Natural killer cell (primary cell): Measurements from ENCODE around the gene CYLD. TPM values are rescaled to one million over a fixed set of nuclear protein-coding genes. Genes with fewer than 3 reads are reported as not detected.

Source experiments
- ATAC-seq, 3 donors: fragments of 150-1000 bp in 2 of 3; fragments of 200-7000 bp in 1 of 3; cut with Tn5 transposase; 1 replicate in 1 of 3; 2 replicates in 2 of 3; pipeline ENCODE4 v1.10.0; 2021; ENCODE audit warnings: mild to moderate bottlenecking in 2 of 3, moderate library complexity in 2 of 3
- DNase-seq, 2 donors: peaks; one replicate each; pipeline versions ENCODE4 v3.0.0 to v3.0.0-alpha.2; 2013 to 2021; ENCODE audit warnings: mixed read lengths in 1 of 2
- H3K27ac ChIP-seq: one replicate; pipeline ENCODE4 v1.5.1; 2013; ENCODE audit warnings: mild to moderate bottlenecking, low read length
- H3K27me3 ChIP-seq: one replicate; pipeline ENCODE4 v1.6.1; 2013; ENCODE audit warnings: low read length; ENCODE audit not compliant: control insufficient read depth, insufficient read depth
- H3K36me3 ChIP-seq: one replicate; pipeline ENCODE4 v1.6.1; 2013; ENCODE audit warnings: low read length; ENCODE audit not compliant: control insufficient read depth, insufficient read depth
- H3K4me1 ChIP-seq: one replicate; pipeline ENCODE4 v1.6.1; 2013; ENCODE audit warnings: low read length; ENCODE audit not compliant: control insufficient read depth, insufficient read depth
- H3K4me3 ChIP-seq: one replicate; pipeline ENCODE4 v1.5.1; 2013; ENCODE audit warnings: low read length
- H3K9me3 ChIP-seq: one replicate; pipeline ENCODE4 v1.6.1; 2013; ENCODE audit warnings: low read length; ENCODE audit not compliant: control insufficient read depth, insufficient read depth
- H3K27ac Mint-ChIP-seq, 2 donors: one replicate each; pipeline ENCODE4 v1.8.0; 2022; ENCODE audit warnings: mild to moderate bottlenecking in 2 of 2, mixed read lengths in 2 of 2, moderate library complexity in 1 of 2
- H3K27me3 Mint-ChIP-seq, 2 donors: one replicate each; pipeline ENCODE4 v1.8.0; 2022; ENCODE audit warnings: low read depth in 2 of 2, mixed read lengths in 2 of 2
- H3K36me3 Mint-ChIP-seq: one replicate; pipeline ENCODE4 v1.8.0; 2022; ENCODE audit warnings: mixed read lengths
- H3K4me1 Mint-ChIP-seq, 2 donors: one replicate each; pipeline ENCODE4 v1.8.0; 2022; ENCODE audit warnings: mixed read lengths in 2 of 2
- H3K4me3 Mint-ChIP-seq: one replicate; pipeline ENCODE4 v1.8.0; 2022; ENCODE audit warnings: mild to moderate bottlenecking, moderate library complexity, mixed read lengths
- H3K9me3 Mint-ChIP-seq, 2 donors: one replicate each; pipeline ENCODE4 v1.8.0; 2022; ENCODE audit warnings: mixed read lengths in 2 of 2
- WGBS: methylation state at CpG from one replicate; pipeline ENCODE4 v1.1.7; 2013; ENCODE audit warnings: missing lambda C conversion rate; ENCODE audit not compliant: insufficient coverage; 5-methylcytosine and 5-hydroxymethylcytosine counted together
- intact Hi-C: fragments of 100-400 bp; cut with micrococcal nuclease; formaldehyde crosslinking; loops from one replicate; pipeline ENCODE4 v1.14.2; 2022
- total RNA-seq, 4 donors: library from RNA; stranded (reverse); fragments of 120-200 nt in 1 of 4; gene quantifications; one replicate each; pipeline versions ENCODE4 v1.2.3 to v1.2.4, GENCODE V29; 2013 to 2022
- TF ChIP-seq, protein P1 (sequence below): fragments of 200-600 bp; IDR thresholded peaks from one replicate; pipeline ENCODE4 v1.8.0; 2022; ENCODE audit warnings: antibody characterized with exemption

CYLD gene
- total RNA-seq, 3 donors from 2014 or later (not counting 1 experiment from before 2014, with no cell fraction given): 227 to 246 (median 236) TPM

DNA sequence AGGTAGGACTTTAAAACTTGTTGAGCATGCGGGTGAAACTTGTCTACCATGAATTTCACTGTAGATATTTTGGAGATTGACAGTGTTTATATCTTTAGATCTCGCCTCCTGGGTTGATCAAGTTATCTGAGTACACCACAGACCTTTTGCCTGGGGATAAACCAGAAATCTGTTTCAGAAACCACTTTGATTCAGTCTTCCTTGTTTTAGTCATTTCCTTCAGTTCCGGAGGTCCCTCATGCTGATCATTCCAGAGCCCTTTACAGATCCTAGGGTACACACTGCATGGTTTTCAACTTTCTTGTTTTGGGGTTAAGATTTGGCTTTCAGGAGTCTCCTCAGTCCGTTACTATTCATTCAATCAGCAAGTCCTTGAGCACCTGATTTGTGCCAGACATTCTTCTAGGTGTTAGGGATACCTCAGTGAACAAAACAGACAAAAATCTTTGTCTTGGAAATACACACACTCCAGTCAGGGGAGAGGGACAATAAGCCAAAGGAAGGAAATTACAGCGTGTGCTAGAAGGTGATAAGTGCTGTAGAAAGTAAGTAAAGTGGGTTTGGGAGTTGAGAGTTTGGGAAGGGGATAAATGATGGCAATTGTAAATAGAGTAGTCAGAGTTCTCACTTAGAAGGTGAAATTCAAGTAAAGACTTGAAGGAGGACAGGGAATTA, 36.3 kb upstream of the CYLD start:
- Mint-ChIP-seq H3K27me3 (peaks cover 0 to 5% of the 10 kb centered on the region in 2 donors), H3K36me3 (peaks cover 17% of the 10 kb centered on the region), H3K27ac (no peak overlapping the region), H3K9me3 (peaks cover 3 to 9% of the 10 kb centered on the region in 2 donors), H3K4me1 (peaks cover 13 to 14% of the 10 kb centered on the region in 2 donors), H3K4me3 (no peak overlapping the region)
- Histone ChIP-seq H3K27ac (no peak overlapping the region), H3K27me3 (no peaks in the 10 kb centered on the region), H3K36me3 (no peaks in the 10 kb centered on the region), H3K4me3 (no peak overlapping the region), H3K4me1 (peaks cover 24% of the 10 kb centered on the region), H3K9me3 (peaks cover 11% of the 10 kb centered on the region)
- intact Hi-C loops: no loop called here
- TF ChIP-seq, protein P1, sequence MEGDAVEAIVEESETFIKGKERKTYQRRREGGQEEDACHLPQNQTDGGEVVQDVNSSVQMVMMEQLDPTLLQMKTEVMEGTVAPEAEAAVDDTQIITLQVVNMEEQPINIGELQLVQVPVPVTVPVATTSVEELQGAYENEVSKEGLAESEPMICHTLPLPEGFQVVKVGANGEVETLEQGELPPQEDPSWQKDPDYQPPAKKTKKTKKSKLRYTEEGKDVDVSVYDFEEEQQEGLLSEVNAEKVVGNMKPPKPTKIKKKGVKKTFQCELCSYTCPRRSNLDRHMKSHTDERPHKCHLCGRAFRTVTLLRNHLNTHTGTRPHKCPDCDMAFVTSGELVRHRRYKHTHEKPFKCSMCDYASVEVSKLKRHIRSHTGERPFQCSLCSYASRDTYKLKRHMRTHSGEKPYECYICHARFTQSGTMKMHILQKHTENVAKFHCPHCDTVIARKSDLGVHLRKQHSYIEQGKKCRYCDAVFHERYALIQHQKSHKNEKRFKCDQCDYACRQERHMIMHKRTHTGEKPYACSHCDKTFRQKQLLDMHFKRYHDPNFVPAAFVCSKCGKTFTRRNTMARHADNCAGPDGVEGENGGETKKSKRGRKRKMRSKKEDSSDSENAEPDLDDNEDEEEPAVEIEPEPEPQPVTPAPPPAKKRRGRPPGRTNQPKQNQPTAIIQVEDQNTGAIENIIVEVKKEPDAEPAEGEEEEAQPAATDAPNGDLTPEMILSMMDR: no peak
- no peak for ATAC-seq
- DNase-seq: no peak
- 78% methylated on average over 5 of the region's 5 CpGs for WGBS

DNA sequence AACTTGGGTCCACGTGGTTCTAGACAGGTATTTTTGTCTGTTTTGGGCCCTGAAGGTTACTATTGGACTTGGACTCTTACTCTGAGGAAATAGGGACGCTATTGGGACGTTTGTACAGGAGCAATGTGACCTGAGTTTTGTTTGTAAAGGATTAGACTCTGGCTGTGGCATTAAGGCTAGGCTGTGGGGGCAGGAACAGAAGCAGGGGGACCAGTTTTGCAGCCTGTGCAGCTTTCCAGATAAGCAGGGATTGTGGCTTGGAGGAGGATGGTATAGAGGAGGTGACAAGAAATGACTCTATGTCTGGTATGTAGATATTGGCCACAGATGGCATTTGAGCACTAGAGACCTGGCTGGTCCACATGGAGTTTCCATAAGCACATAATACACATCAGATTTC, 35.6 kb upstream of the CYLD start:
- no peak for ATAC-seq

DNA sequence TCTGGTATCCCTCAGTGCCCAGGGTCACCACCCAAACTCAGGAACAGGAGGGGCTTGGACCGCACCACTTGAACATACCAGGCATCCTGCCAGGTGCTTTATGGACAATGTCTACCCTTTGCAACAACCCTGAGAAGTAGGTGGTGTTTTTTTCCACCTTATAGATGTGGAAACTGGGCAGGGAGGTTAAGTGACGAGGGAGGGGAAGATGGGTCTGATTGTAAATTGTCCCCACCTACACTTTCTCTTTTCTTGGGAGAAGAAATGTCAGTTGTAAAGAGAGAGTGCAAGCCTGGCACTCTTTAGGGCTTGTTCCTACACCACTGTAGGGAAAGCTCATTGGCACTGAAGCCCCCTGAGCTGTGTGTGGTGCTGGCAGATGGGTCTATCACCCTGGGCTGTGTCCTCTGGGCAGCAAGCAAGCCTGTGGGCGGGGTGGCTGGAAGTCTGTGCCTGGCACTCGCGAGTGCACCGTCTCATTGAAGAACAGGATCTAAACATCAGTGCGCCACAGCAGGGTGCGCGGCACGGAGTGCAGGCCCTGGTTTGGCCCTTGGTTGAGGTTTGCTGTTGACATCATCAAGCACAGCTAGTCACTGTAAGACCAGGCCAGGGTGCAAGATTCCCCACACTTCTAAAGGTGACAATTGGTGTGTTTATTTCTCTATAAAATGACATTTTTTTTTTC, 33.4 kb upstream of the CYLD start:
- Histone ChIP-seq H3K4me3 (no peak overlapping the region), H3K27ac (no peak overlapping the region), H3K4me1 (peaks cover 22% of the 10 kb centered on the region), H3K9me3 (peaks cover 11% of the 10 kb centered on the region), H3K36me3 (peaks cover 4% of the 10 kb centered on the region), H3K27me3 (no peaks in the 10 kb centered on the region)
- Mint-ChIP-seq H3K4me1 (peaks cover 5 to 7% of the 10 kb centered on the region in 2 donors), H3K4me3 (no peak overlapping the region), H3K27ac (no peak overlapping the region), H3K36me3 (peaks cover 17% of the 10 kb centered on the region), H3K9me3 (peaks cover 3 to 9% of the 10 kb centered on the region in 2 donors), H3K27me3 (peaks cover 0 to 5% of the 10 kb centered on the region in 2 donors)
- 87% methylated on average over 10 of the region's 10 CpGs for WGBS
- intact Hi-C loops: no loop called here
- TF ChIP-seq, protein P1: no peak
- DNase-seq (peak in 1 of 2 donors; percentile 46), ATAC-seq (no peak)

More for the DNA sequence above, 35.6 kb upstream of the CYLD start:
- no peak overlapping the region for H3K27ac ChIP-seq
- H3K4me3 ChIP-seq: no peak overlapping the region
- Mint-ChIP-seq H3K27me3 (peaks cover 0 to 5% of the 10 kb centered on the region in 2 donors), H3K4me1 (peaks cover 13 to 14% of the 10 kb centered on the region in 2 donors), H3K9me3 (peaks cover 3 to 9% of the 10 kb centered on the region in 2 donors), H3K36me3 (peaks cover 17% of the 10 kb centered on the region), H3K4me3 (no peak overlapping the region), H3K27ac (no peak overlapping the region)
- H3K4me1 ChIP-seq: peaks cover 25% of the 10 kb centered on the region
- TF ChIP-seq, protein P1: no peak
- H3K27me3 ChIP-seq: no peaks in the 10 kb centered on the region
- no peaks in the 10 kb centered on the region for H3K36me3 ChIP-seq
- no peak for DNase-seq
- 85% methylated on average over 3 of the region's 3 CpGs for WGBS
- H3K9me3 ChIP-seq: peaks cover 11% of the 10 kb centered on the region
- intact Hi-C loops: no loop called here
